ENCODE results near the gene CNOT10. TPM values are rescaled to one million over a fixed set of nuclear protein-coding genes. Genes with fewer than 3 reads are reported as not detected.
A peak's percentile ranks its signal among the peaks of the same experiment; 100 is the strongest.
"Not testable (repeated sequence)": the region's sequence is repeated elsewhere in the genome, so short reads cannot be mapped to it uniquely, and the experiment has no call there.

The CNOT10 gene
- total and polyA plus RNA-seq, 5 experiments from 2014 or later, result 27.3 to 52.9 (median 32.0) TPM

DNA sequence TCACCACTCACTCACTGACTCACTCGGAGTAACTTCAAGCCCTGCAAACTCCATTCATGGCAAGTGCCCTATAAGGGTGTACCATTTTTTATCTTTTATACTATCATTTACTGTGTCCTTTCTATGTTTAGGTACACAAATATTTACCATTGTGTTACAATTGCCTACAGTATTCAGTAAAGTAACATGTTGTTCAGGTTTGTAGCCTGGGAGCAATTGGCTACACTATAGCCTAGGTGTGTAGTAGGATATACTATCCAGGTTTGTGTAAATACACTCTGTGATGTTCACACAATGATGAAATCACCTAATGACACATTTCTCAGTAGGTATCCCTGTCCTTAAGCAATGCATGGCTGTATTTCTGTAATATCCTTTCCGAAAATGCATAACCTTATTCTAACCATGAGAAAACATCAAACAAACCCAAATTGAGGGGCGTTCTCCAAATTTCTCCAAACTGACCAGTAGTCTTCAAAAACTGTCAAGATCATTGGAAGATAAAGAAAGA is 17.9 kb upstream of the CNOT10 start:
- no peaks in the 10 kb centered on the region for H3K9me3 Mint-ChIP-seq
- DNase-seq (no peak), ATAC-seq (no peak)
- no peak overlapping the region for H3K4me3 Mint-ChIP-seq
- H3K36me3 Mint-ChIP-seq, result no peaks in the 10 kb centered on the region
- H3K27me3 Mint-ChIP-seq, result peaks cover 0 to 4% (median 0%) of the 10 kb centered on the region in 5 donors
- H3K27ac Mint-ChIP-seq, result no peak overlapping the region
- peaks cover 0 to 1% (median 0%) of the 10 kb centered on the region in 4 donors for H3K4me1 Mint-ChIP-seq
- POLR2A ChIA-PET, result no interaction called here

DNA sequence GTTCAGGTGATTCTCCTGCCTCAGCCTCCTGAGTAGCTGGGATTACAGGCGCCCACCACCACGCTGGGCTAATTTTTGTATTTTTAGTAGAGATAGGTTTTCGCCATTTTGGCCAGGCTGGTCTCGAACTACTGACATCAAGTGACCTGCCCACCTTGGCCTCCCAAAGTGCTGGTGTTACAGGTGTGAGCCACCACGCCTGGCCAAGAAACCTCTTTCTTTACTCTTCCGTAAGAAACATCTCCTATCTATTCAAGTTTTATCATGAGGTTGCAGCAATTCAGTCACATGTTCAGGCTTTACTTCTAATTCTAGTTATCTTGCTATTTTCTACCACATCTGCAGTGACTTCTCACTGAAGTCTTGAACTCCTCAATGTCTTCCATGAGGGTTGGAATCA is 15.8 kb upstream of the CNOT10 start:
- H3K9me3 Mint-ChIP-seq, H3K36me3 Mint-ChIP-seq, H3K4me1 Mint-ChIP-seq, ATAC-seq, H3K27ac Mint-ChIP-seq, H3K4me3 Mint-ChIP-seq, POLR2A ChIA-PET, H3K27me3 Mint-ChIP-seq, DNase-seq: not testable (repeated sequence)

DNA sequence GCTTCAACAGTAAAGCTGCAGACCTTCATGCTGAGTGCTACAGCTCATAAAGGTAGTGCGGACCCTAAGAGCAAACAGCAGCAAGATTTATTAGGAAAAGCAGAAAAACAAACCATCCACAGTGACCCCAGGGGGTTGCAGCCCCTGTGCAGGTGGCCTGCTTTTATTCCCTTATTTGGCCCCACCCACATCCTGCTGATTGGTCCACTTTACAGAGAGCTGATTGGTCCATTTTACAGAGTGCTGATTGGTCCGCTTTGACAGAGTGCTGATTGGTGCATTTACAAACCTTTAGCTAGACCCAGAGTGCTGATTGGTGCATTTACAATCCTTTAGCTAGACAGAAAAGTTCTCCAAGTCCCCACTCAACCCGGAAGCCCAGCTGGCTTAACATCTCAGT is 11.3 kb upstream of the CNOT10 start:
- H3K27me3 Mint-ChIP-seq, H3K27ac Mint-ChIP-seq, H3K4me1 Mint-ChIP-seq, ATAC-seq, DNase-seq, H3K9me3 Mint-ChIP-seq, H3K36me3 Mint-ChIP-seq: not testable (repeated sequence)
- POLR2A ChIA-PET, result interaction anchor here (0.6 kb wide), 1 partner anchor 135 kb away, joined by 3 read pairs; no protein-coding TSS in a partner anchor
- H3K4me3 Mint-ChIP-seq, result peak overlapping the region in 4 of 10 donors; percentile 48 to 71 (median 58)

- no peak overlapping the region for H3K4me3 Mint-ChIP-seq
- no peak overlapping the region for H3K27ac Mint-ChIP-seq
- H3K4me1 Mint-ChIP-seq, result peaks cover 0 to 2% (median under 1%) of the 10 kb centered on the region in 4 donors
- POLR2A ChIA-PET, result no interaction called here
- no peaks in the 10 kb centered on the region for H3K36me3 Mint-ChIP-seq
- DNase-seq (no peak), ATAC-seq (no peak)
- no peaks in the 10 kb centered on the region for H3K9me3 Mint-ChIP-seq
- peaks cover 0 to 4% (median 0%) of the 10 kb centered on the region in 5 donors for H3K27me3 Mint-ChIP-seq
Measured at GRCh38 chr3:32675164-32675563, 9.8 kb upstream of the CNOT10 start.

- Mint-ChIP-seq H3K4me3 (no peak overlapping the region), H3K27me3 (peaks cover 0 to 4% (median 0%) of the 10 kb centered on the region in 5 donors), H3K4me1 (peaks cover 0 to 2% (median under 1%) of the 10 kb centered on the region in 4 donors), H3K27ac (no peak overlapping the region), H3K36me3 (no peaks in the 10 kb centered on the region), H3K9me3 (no peaks in the 10 kb centered on the region)
- no peak for ATAC-seq
- POLR2A ChIA-PET, result no interaction called here
- DNase-seq, result no peak
Measured at GRCh38 chr3:32675650-32676049, 9.3 kb upstream of the CNOT10 start.

DNA sequence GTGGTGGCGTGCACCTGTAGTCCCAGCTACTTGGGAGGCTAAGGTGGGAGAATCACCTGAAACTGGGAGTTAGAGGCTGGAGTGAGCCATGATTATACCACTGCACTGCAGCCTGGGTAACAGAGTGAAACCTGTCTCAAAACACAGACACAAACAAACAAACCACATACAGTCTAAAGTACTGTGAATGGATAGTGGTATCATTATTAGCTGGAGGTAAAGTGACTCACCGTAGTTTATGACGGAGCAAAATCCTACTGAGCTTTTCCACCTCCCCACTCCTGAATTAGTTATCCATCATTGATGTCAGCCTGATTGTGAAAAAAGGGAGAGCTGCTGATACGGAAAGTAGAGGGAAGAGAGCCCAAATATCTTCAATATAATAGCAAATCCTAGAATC is 3.2 kb upstream of the CNOT10 start:
- ATAC-seq (no peak), DNase-seq (no peak)
- Mint-ChIP-seq H3K27ac (no peak overlapping the region), H3K9me3 (no peaks in the 10 kb centered on the region), H3K27me3 (peaks cover 0 to 1% (median 0%) of the 10 kb centered on the region in 5 donors), H3K36me3 (no peaks in the 10 kb centered on the region), H3K4me1 (peaks cover 9 to 27% (median 24%) of the 10 kb centered on the region in 4 donors), H3K4me3 (no peak overlapping the region)
- POLR2A ChIA-PET, result no interaction called here

DNA sequence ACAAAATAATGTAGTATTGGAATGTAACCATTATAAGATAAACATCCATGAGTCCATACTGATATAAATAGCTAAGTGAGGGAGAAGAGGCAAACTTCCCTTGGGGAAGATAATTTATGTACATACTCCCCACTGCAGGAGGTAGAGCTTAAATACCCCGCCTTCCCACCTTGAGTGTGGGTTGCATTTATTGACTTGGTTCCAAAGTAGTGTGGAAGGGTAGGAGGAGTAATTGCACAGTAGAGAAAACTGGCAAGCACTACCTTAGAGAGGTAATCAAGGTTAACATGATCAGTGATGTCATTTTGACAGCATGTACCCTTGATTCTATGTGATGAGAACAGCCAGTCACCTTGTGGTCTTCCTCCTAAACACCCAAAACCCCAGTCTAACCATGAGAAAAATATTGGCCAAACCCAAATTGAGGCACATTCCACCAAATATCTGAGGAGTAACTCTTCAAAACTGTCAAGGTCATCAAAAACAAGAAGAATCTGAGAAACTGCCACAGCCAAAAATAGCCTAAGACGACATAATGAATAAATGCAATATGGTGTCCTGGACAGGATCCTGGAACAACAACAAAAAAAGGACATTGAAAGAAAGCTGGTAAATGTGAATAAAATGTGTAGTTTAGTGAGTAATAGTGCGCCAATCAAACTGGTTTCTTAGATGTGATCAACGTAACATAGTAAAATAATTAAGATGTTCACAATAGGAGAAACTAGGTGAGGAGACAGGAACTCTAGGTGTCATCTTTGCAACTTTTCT is 774 bp upstream of the CNOT10 start:
- no peak for DNase-seq
- H3K27ac Mint-ChIP-seq, result peak overlapping the region; percentile 90 to 99 (median 97)
- peaks cover 0 to 8% (median 0%) of the 10 kb centered on the region in 3 donors for H3K36me3 Mint-ChIP-seq
- H3K4me1 Mint-ChIP-seq, result peaks cover 16 to 40% (median 35%) of the 10 kb centered on the region in 4 donors
- no peak for ATAC-seq
- no peaks in the 10 kb centered on the region for H3K27me3 Mint-ChIP-seq
- H3K4me3 Mint-ChIP-seq, result peak overlapping the region; percentile 91 to 98 (median 93)
- POLR2A ChIA-PET, result interaction anchor here (0.9 to 2.5 kb wide), 4 partner anchors 13 to 1114 kb away, joined by 3 to 10 read pairs (median 8); partner anchors contain the start of genes DYNC1LI1, PDCD6IP and UBP1
- no peaks in the 10 kb centered on the region for H3K9me3 Mint-ChIP-seq

DNA sequence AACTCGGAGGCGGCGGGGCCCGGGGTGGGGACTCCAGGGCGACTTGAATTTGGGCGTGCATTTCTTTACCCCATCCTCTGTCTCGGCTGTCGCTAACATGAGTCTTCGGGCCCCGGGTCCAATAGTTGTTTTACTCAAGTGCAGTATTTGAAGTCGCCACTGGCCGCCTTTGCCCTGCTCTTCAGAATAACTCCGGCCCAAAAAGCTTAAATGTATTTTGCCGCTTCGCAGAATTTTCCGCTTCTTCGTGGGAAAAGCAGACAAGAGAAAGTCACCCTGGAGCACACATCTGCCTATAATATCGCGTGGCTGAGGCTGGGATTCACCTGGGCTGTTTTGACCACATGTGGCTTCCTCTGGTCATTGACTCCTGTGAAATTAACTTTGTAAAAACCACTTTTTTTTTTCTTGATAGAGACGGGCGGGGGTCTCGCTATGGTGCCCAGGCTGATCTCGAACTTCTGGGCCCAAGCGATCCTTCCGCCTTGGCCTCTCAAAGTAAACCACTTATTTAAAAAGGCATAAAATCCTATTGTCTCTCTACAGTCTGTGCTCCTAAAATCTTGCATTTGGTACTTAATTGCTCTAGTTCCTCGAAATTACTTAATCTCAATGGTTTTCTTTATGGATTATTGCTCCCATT is 676 bp downstream of the CNOT10 start:
- POLR2A ChIA-PET, result interaction anchor here (0.6 to 2.5 kb wide), 6 partner anchors 11 to 1113 kb away, joined by 3 to 10 read pairs (median 4); partner anchors contain the start of genes DYNC1LI1, PDCD6IP and UBP1
- Mint-ChIP-seq H3K4me3 (peak overlapping the region; percentile 91 to 98 (median 93)), H3K27ac (peak overlapping the region; percentile 88 to 99 (median 97)), H3K36me3 (peaks cover 0 to 13% (median 3%) of the 10 kb centered on the region in 3 donors), H3K27me3 (no peaks in the 10 kb centered on the region), H3K9me3 (no peaks in the 10 kb centered on the region), H3K4me1 (peaks cover 19 to 47% (median 43%) of the 10 kb centered on the region in 4 donors)
- no peak for ATAC-seq
- DNase-seq, result no peak

GRCh38 chr3:32686713-32687112 is 1.7 kb downstream of the CNOT10 start:
- Mint-ChIP-seq H3K4me1 (peaks cover 19 to 47% (median 43%) of the 10 kb centered on the region in 4 donors), H3K27me3 (no peaks in the 10 kb centered on the region), H3K36me3 (peaks cover 0 to 15% (median 3%) of the 10 kb centered on the region in 3 donors), H3K4me3 (peak overlapping the region; percentile 71 to 98 (median 92)), H3K9me3 (no peaks in the 10 kb centered on the region), H3K27ac (peak overlapping the region; percentile 63 to 99 (median 95))
- no peak for ATAC-seq
- POLR2A ChIA-PET, result no interaction called here
- DNase-seq, result no peak

- Mint-ChIP-seq H3K36me3 (peaks cover 0 to 34% (median 5%) of the 10 kb centered on the region in 3 donors), H3K4me3 (no peak overlapping the region), H3K9me3 (no peaks in the 10 kb centered on the region), H3K4me1 (peaks cover 17 to 43% (median 29%) of the 10 kb centered on the region in 4 donors), H3K27me3 (no peaks in the 10 kb centered on the region), H3K27ac (no peak overlapping the region)
- no peak for DNase-seq
- ATAC-seq, result no peak
- POLR2A ChIA-PET, result no interaction called here
Measured at GRCh38 chr3:32691847-32692246, 6.9 kb downstream of the CNOT10 start.

- Mint-ChIP-seq H3K27me3 (no peaks in the 10 kb centered on the region), H3K36me3 (peaks cover 0 to 32% (median 5%) of the 10 kb centered on the region in 3 donors), H3K4me3 (no peak overlapping the region), H3K4me1 (peaks cover 16 to 34% (median 24%) of the 10 kb centered on the region in 4 donors), H3K27ac (no peak overlapping the region), H3K9me3 (no peaks in the 10 kb centered on the region)
- POLR2A ChIA-PET, result interaction anchor here (0.5 to 1.0 kb wide), 2 partner anchors 11 to 45 kb away, joined by 3 to 4 read pairs; partner anchors contain the start of gene CNOT10
- no peak for ATAC-seq
- no peak for DNase-seq
Measured at GRCh38 chr3:32696523-32696922, 11.5 kb downstream of the CNOT10 start.

DNA sequence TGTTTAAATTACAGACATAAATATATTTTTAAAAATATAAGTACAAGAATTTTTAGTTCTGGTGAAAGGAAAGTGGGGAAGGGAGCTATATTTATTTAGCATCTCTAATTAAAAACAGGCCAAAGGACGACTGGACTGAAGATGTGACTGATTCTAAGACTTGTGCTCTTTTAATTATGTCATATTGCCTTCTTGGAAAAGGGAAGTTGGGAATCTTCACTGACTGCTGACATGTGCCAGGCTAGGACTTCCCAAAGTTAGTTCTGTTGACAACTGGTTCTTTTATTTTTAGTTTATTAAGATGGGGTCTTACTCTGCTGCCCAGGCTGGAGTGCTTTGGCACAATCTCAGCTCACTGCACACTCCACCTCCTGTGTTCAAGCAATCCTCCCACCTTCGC is 13.5 kb downstream of the CNOT10 start:
- POLR2A ChIA-PET, result no interaction called here
- DNase-seq (no peak), ATAC-seq (no peak)
- Mint-ChIP-seq H3K9me3 (no peaks in the 10 kb centered on the region), H3K4me3 (no peak overlapping the region), H3K4me1 (peaks cover 19 to 39% (median 27%) of the 10 kb centered on the region in 4 donors), H3K27ac (no peak overlapping the region), H3K27me3 (no peaks in the 10 kb centered on the region), H3K36me3 (peaks cover 0 to 30% (median 7%) of the 10 kb centered on the region in 3 donors)

DNA sequence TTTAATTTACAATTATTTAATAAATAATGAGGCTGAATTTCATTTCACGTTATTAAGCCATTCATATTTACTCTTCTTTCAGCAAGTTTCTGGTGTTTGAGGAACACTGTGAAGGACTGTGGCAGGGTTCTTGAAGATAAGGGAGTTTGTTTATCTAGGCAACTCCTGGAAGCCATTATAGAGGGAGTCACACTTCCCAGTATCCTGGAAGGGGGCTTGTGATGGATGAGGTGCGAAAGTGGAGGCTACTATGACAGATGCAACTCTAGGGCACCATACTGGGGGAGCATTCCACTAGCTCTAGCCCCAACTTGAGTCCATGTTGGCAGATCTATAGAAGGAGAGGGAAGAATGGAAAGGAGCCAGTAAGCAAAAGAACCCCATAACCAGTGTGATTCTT is 14.4 kb downstream of the CNOT10 start:
- peaks cover 0 to 29% (median 9%) of the 10 kb centered on the region in 3 donors for H3K36me3 Mint-ChIP-seq
- no peak overlapping the region for H3K4me3 Mint-ChIP-seq
- H3K4me1 Mint-ChIP-seq, result peaks cover 19 to 39% (median 29%) of the 10 kb centered on the region in 4 donors
- POLR2A ChIA-PET, result no interaction called here
- DNase-seq (no peak), ATAC-seq (no peak)
- no peak overlapping the region for H3K27ac Mint-ChIP-seq
- H3K9me3 Mint-ChIP-seq, result no peaks in the 10 kb centered on the region
- no peaks in the 10 kb centered on the region for H3K27me3 Mint-ChIP-seq
